LHCN-M2 (cell line): ENCODE data around the gene TANGO6. TPM values are rescaled to one million over a fixed set of nuclear protein-coding genes. Genes with fewer than 3 reads are reported as not detected.
"Not testable (repeated sequence)": the region's sequence is repeated elsewhere in the genome, so short reads cannot be mapped to it uniquely, and the experiment has no call there.

Experiments used
- DNase-seq: peaks from one replicate; pipeline ENCODE4 v3.0.0-alpha.2; 2012; ENCODE audit warnings: low read depth
- total RNA-seq: library from RNA; depleted of rRNA; stranded (reverse); fragments of >200 nt; gene quantifications from 2 replicates; pipeline ENCODE4 v1.2.3, GENCODE V29; 2014

Gene TANGO6
- total RNA-seq, 1 experiment from 2014 or later = 14.9 TPM

GRCh38 chr16:69051517-69051830 is 208.1 kb downstream of the TANGO6 start:
- DNase-seq = not testable (repeated sequence)

GRCh38 chr16:69055008-69055407 is 211.7 kb downstream of the TANGO6 start:
- DNase-seq = no peak

GRCh38 chr16:69055980-69056379 is 212.6 kb downstream of the TANGO6 start:
- DNase-seq = no peak

GRCh38 chr16:69056421-69056820 is 213.1 kb downstream of the TANGO6 start:
- DNase-seq = no peak

- DNase-seq = peak; percentile 80
Measured at GRCh38 chr16:69057400-69058378, 214.4 kb downstream of the TANGO6 start.

GRCh38 chr16:69063491-69063890 is 220.2 kb downstream of the TANGO6 start:
- not testable (repeated sequence) for DNase-seq

- peak; percentile 29 for DNase-seq
Measured at GRCh38 chr16:69064124-69064763, 220.9 kb downstream of the TANGO6 start.

GRCh38 chr16:69064764-69065313 is 221.5 kb downstream of the TANGO6 start:
- no peak for DNase-seq

- DNase-seq = no peak
Measured at GRCh38 chr16:69069504-69069903, 226.2 kb downstream of the TANGO6 start.

- DNase-seq = no peak
Measured at GRCh38 chr16:69071036-69071435, 227.7 kb downstream of the TANGO6 start.

GRCh38 chr16:69072640-69072974 is 229.3 kb downstream of the TANGO6 start:
- no peak for DNase-seq

GRCh38 chr16:69073181-69073702 is 229.9 kb downstream of the TANGO6 start:
- DNase-seq = peak; percentile 89

- DNase-seq = peak; percentile 51
Measured at GRCh38 chr16:69077251-69077650, 233.9 kb downstream of the TANGO6 start.

GRCh38 chr16:69078073-69078472 is 234.7 kb downstream of the TANGO6 start:
- DNase-seq = no peak

- no peak for DNase-seq
Measured at GRCh38 chr16:69079697-69080096, 236.4 kb downstream of the TANGO6 start.

GRCh38 chr16:69083306-69083941 is 240.1 kb downstream of the TANGO6 start:
- no peak for DNase-seq

- no peak for DNase-seq
Measured at GRCh38 chr16:69084289-69084688, 241.0 kb downstream of the TANGO6 start.

GRCh38 chr16:69085032-69085695 is 241.8 kb downstream of the TANGO6 start:
- DNase-seq = no peak

GRCh38 chr16:69087161-69087581 is 243.8 kb downstream of the TANGO6 start:
- no peak for DNase-seq

- DNase-seq = no peak
Measured at GRCh38 chr16:69088684-69089083, 245.4 kb downstream of the TANGO6 start.
